Hepatocyte (in vitro differentiated cells): ENCODE results near the gene TRMT44.
"Not testable (repeated sequence)": the region's sequence is repeated elsewhere in the genome, so short reads cannot be mapped to it uniquely, and the experiment has no call there.

Source experiments
- CTCF ChIP-seq: fragments of 200-600 bp; sonication (generic); IDR thresholded peaks from 2 replicates; pipeline ENCODE4 v1.5.1; 2016; ENCODE audit warnings: antibody characterized with exemption, mild to moderate bottlenecking; ENCODE audit not compliant: poor library complexity
- EZH2 ChIP-seq: fragments of 200-600 bp; sonication (generic); IDR thresholded peaks from 2 replicates; pipeline ENCODE4 v1.6.1; 2016; ENCODE audit warnings: antibody characterized with exemption, mild to moderate bottlenecking, borderline replicate concordance

GRCh38 chr4:8491478-8491877 is 50.9 kb downstream of the TRMT44 start:
- not testable (repeated sequence) for TF ChIP-seq CTCF, EZH2
